Measurements from ENCODE around the gene NPIPB2.

NPIPB2 gene

DNA sequence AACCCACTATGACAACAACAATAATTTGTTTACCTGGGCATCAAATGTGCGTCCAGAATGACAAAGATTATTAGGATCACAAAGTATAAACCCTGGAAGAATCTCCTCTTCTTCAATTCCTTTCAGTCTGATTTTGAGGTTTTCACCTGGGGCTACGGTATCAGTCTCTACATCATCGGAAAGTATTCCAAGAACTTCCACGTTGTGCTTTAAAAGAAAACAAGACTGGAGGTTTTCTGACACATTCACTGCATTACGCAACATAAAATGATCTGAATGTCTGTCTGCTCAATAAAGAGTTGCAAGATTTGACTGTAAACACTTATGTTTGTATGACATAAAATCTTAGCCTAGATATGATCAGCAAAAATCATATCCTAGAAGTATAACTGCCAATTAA lies 64.5 kb downstream of the NPIPB2 start:
- no peak for TF ChIP-seq CTCF (IDR thresholded peaks at IDR 0.05; ENCODE audit: low read depth, low read length)
- H3K4me3 ChIP-seq (ENCODE audit: low read depth, low read length): no peak overlapping the region
- DNase-seq (ENCODE audit: low read depth, low spot score): no peak
- in situ Hi-C loops (cut with HindIII; ENCODE audit: low sequenced_read_pairs): no loop called here
